Hepatocyte (in vitro differentiated cells): ENCODE results near the gene TLCD3B.

Source experiments
- CTCF ChIP-seq: fragments of 200-600 bp; sonication (generic); IDR thresholded peaks from 2 replicates; pipeline ENCODE4 v1.5.1; 2016; ENCODE audit warnings: antibody characterized with exemption, mild to moderate bottlenecking; ENCODE audit not compliant: poor library complexity
- EZH2 ChIP-seq: fragments of 200-600 bp; sonication (generic); IDR thresholded peaks from 2 replicates; pipeline ENCODE4 v1.6.1; 2016; ENCODE audit warnings: antibody characterized with exemption, mild to moderate bottlenecking, borderline replicate concordance
- EZH2phosphoT487 ChIP-seq: fragments of 200-600 bp; sonication (generic); IDR thresholded peaks from one replicate; pipeline ENCODE4 v1.6.1; 2018; ENCODE audit warnings: antibody characterized with exemption, mild to moderate bottlenecking, low read depth, moderate library complexity; ENCODE audit not compliant: unreplicated experiment, severe bottlenecking

GRCh38 chr16:29984137-29984763 lies 46.8 kb downstream of the TLCD3B start:
- TF ChIP-seq CTCF, result no peak
- no peak for TF ChIP-seq EZH2
- TF ChIP-seq EZH2phosphoT487, result no peak
